Neutrophil (primary cell): Measurements from ENCODE around the gene GLYAT.

Source experiments
- H3K27ac ChIP-seq: fragments of 200-600 bp; sonication (generic); 2 replicates; pipeline ENCODE4 v1.5.1; 2016; ENCODE audit warnings: mild to moderate bottlenecking, moderate library complexity
- H3K27me3 ChIP-seq: fragments of 200-600 bp; sonication (generic); 2 replicates; pipeline ENCODE4 v1.6.0; 2016; ENCODE audit warnings: mild to moderate bottlenecking
- H3K36me3 ChIP-seq: fragments of 200-600 bp; sonication (generic); 2 replicates; pipeline ENCODE4 v1.5.1; 2017
- H3K4me1 ChIP-seq, 2 experiments: fragments of 200-600 bp in 1 of 2; sonication (generic) in 1 of 2; 1 replicate in 1 of 2; 2 replicates in 1 of 2; pipeline versions ENCODE4 v1.5.1 to v1.6.1; 2013 to 2016; ENCODE audit warnings: low read depth in 1 of 2, low read length in 1 of 2, mild to moderate bottlenecking in 1 of 2, moderate library complexity in 1 of 2; ENCODE audit not compliant: control insufficient read depth in 1 of 2, insufficient read depth in 1 of 2
- H3K4me3 ChIP-seq, 2 experiments: fragments of 200-600 bp in 1 of 2; sonication (generic) in 1 of 2; 1 replicate in 1 of 2; 2 replicates in 1 of 2; pipeline ENCODE4 v1.5.1; 2013 to 2016; ENCODE audit warnings: low read depth in 1 of 2, low read length in 1 of 2, mild to moderate bottlenecking in 1 of 2, moderate library complexity in 1 of 2
- H3K9me3 ChIP-seq: fragments of 200-600 bp; sonication (generic); 2 replicates; pipeline ENCODE4 v1.5.1; 2016
- CTCF ChIP-seq: fragments of 200-600 bp; sonication (generic); IDR thresholded peaks from 2 replicates; pipeline ENCODE4 v1.5.1; 2016; ENCODE audit warnings: antibody characterized with exemption

The GLYAT gene

GRCh38 chr11:58774164-58774593 lies 42.4 kb upstream of the GLYAT start:
- Histone ChIP-seq H3K4me1 (peaks cover 19 to 21% of the 10 kb centered on the region in 2 experiments), H3K9me3 (no peaks in the 10 kb centered on the region), H3K27me3 (no peaks in the 10 kb centered on the region), H3K4me3 (no peak overlapping the region), H3K36me3 (no peaks in the 10 kb centered on the region), H3K27ac (no peak overlapping the region)
- no peak for TF ChIP-seq CTCF

GRCh38 chr11:58773337-58773736 lies 41.6 kb upstream of the GLYAT start:
- no peak overlapping the region for H3K27ac ChIP-seq
- no peaks in the 10 kb centered on the region for H3K36me3 ChIP-seq
- no peaks in the 10 kb centered on the region for H3K9me3 ChIP-seq
- H3K4me1 ChIP-seq = peaks cover 19 to 21% of the 10 kb centered on the region in 2 experiments
- no peak overlapping the region for H3K4me3 ChIP-seq
- no peaks in the 10 kb centered on the region for H3K27me3 ChIP-seq
- no peak for TF ChIP-seq CTCF

GRCh38 chr11:58772329-58773285 lies 40.9 kb upstream of the GLYAT start:
- Histone ChIP-seq H3K27me3 (no peaks in the 10 kb centered on the region), H3K4me3 (no peak overlapping the region), H3K36me3 (no peaks in the 10 kb centered on the region), H3K4me1 (peaks cover 16 to 17% of the 10 kb centered on the region in 2 experiments), H3K9me3 (no peaks in the 10 kb centered on the region), H3K27ac (no peak overlapping the region)
- TF ChIP-seq CTCF = no peak

GRCh38 chr11:58771458-58771855 lies 39.7 kb upstream of the GLYAT start:
- H3K4me3 ChIP-seq = no peak overlapping the region
- H3K27ac ChIP-seq = no peak overlapping the region
- H3K36me3 ChIP-seq = no peaks in the 10 kb centered on the region
- H3K4me1 ChIP-seq = peaks cover 5% of the 10 kb centered on the region in 2 experiments
- TF ChIP-seq CTCF = no peak
- no peaks in the 10 kb centered on the region for H3K9me3 ChIP-seq
- H3K27me3 ChIP-seq = no peaks in the 10 kb centered on the region

- H3K4me3 ChIP-seq = no peak overlapping the region
- no peaks in the 10 kb centered on the region for H3K36me3 ChIP-seq
- H3K4me1 ChIP-seq = no peaks in the 10 kb centered on the region
- H3K27me3 ChIP-seq = no peaks in the 10 kb centered on the region
- no peak overlapping the region for H3K27ac ChIP-seq
- no peaks in the 10 kb centered on the region for H3K9me3 ChIP-seq
- TF ChIP-seq CTCF = no peak
Measured at GRCh38 chr11:58770627-58771457, 39.1 kb upstream of the GLYAT start.
